Progenitor cell of endocrine pancreas (in vitro differentiated cells): Measurements from ENCODE around the gene KMT2D. TPM values are rescaled to one million over a fixed set of nuclear protein-coding genes. Genes with fewer than 3 reads are reported as not detected.

Experiments used
- DNase-seq: peaks from one replicate; pipeline ENCODE4 v3.0.0; 2021; ENCODE audit warnings: low spot score; ENCODE audit not compliant: unreplicated experiment
- H3K27ac Mint-ChIP-seq: 2 replicates; pipeline ENCODE4 v1.8.0; 2021; ENCODE audit warnings: mild to moderate bottlenecking, moderate library complexity, mixed read lengths
- H3K27me3 Mint-ChIP-seq: 2 replicates; pipeline ENCODE4 v1.8.0; 2021; ENCODE audit warnings: mixed read lengths
- H3K36me3 Mint-ChIP-seq: 2 replicates; pipeline ENCODE4 v1.8.0; 2022; ENCODE audit warnings: mixed read lengths; ENCODE audit not compliant: insufficient read depth
- H3K4me1 Mint-ChIP-seq: 2 replicates; pipeline ENCODE4 v1.8.0; 2021; ENCODE audit warnings: low read depth, mixed read lengths
- H3K4me3 Mint-ChIP-seq: 2 replicates; pipeline ENCODE4 v1.8.0; 2021; ENCODE audit warnings: low read depth, mild to moderate bottlenecking, moderate library complexity, mixed read lengths
- H3K9me3 Mint-ChIP-seq: 2 replicates; pipeline ENCODE4 v1.8.0; 2021; ENCODE audit warnings: low read depth, mixed read lengths
- total RNA-seq: library from RNA; stranded (reverse); gene quantifications from 2 replicates; pipeline ENCODE4 v1.2.1, GENCODE V29; 2021
- TF ChIP-seq, protein P1 (sequence below): fragments of 200-600 bp; sonication (generic); IDR thresholded peaks from one replicate; pipeline ENCODE4 v1.5.0; 2021; ENCODE audit warnings: antibody characterized with exemption, mild to moderate bottlenecking; ENCODE audit not compliant: unreplicated experiment

The KMT2D gene
- total RNA-seq, 1 donor from 2014 or later, result 132 TPM

DNA sequence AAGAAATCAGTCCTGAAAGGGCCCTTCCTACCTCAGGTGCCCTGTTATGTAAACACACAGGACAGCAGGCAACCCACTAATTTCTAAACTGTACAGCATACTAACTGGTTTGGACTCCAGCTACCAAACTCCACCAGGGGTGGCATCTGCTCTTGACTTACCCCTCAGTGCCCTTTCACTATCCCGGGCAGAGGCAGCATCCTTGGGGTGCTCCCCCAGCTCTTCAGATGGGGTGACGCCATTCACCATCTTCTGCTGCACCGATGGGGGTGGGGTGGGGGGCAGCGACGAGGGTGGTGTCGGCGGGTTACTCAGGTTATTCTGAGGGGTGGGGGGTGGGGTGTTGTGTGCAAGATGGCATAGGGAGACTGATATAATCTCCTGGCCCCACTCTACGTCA, 30.5 kb downstream of the KMT2D start:
- H3K27me3 Mint-ChIP-seq, result no peaks in the 10 kb centered on the region
- no peaks in the 10 kb centered on the region for H3K4me1 Mint-ChIP-seq
- H3K27ac Mint-ChIP-seq, result no peak overlapping the region
- DNase-seq, result no peak
- H3K4me3 Mint-ChIP-seq, result no peak overlapping the region
- H3K9me3 Mint-ChIP-seq, result no peaks in the 10 kb centered on the region
- peaks cover 13% of the 10 kb centered on the region for H3K36me3 Mint-ChIP-seq
- TF ChIP-seq, protein P1, sequence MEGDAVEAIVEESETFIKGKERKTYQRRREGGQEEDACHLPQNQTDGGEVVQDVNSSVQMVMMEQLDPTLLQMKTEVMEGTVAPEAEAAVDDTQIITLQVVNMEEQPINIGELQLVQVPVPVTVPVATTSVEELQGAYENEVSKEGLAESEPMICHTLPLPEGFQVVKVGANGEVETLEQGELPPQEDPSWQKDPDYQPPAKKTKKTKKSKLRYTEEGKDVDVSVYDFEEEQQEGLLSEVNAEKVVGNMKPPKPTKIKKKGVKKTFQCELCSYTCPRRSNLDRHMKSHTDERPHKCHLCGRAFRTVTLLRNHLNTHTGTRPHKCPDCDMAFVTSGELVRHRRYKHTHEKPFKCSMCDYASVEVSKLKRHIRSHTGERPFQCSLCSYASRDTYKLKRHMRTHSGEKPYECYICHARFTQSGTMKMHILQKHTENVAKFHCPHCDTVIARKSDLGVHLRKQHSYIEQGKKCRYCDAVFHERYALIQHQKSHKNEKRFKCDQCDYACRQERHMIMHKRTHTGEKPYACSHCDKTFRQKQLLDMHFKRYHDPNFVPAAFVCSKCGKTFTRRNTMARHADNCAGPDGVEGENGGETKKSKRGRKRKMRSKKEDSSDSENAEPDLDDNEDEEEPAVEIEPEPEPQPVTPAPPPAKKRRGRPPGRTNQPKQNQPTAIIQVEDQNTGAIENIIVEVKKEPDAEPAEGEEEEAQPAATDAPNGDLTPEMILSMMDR, result no peak

DNA sequence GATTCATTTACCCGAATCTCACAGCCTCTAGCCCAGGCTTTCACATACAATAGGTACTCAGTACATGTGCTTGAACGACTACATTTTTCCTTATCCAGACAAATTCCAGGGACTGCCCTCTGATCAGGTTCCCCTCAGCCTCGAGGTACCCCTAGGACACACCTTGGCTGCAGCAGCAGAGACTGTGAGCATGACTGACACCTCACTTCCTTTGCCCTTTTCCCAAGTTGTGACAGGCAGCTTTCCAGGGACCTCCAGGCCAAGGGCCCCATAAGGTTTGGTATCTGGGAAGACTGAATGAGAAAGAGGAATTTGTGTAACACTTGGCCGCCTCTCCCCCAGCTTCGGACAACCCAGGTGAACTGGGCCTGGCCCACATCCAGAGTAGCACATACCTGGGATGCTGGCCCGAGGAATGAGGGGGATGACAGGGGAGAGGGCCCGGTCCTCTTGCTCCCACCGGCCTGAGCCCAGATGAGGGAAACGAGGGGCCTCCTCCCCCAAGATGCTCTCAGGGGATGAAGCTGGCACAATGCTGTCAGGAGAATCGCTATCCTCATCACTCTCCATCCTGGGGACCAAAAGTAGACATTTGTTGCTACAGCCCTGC, 31.8 kb downstream of the KMT2D start:
- Mint-ChIP-seq H3K4me3 (no peak overlapping the region), H3K9me3 (no peaks in the 10 kb centered on the region), H3K27me3 (no peaks in the 10 kb centered on the region), H3K36me3 (peaks cover 12% of the 10 kb centered on the region), H3K4me1 (no peaks in the 10 kb centered on the region), H3K27ac (no peak overlapping the region)
- TF ChIP-seq, protein P1, result no peak
- DNase-seq, result no peak

DNA sequence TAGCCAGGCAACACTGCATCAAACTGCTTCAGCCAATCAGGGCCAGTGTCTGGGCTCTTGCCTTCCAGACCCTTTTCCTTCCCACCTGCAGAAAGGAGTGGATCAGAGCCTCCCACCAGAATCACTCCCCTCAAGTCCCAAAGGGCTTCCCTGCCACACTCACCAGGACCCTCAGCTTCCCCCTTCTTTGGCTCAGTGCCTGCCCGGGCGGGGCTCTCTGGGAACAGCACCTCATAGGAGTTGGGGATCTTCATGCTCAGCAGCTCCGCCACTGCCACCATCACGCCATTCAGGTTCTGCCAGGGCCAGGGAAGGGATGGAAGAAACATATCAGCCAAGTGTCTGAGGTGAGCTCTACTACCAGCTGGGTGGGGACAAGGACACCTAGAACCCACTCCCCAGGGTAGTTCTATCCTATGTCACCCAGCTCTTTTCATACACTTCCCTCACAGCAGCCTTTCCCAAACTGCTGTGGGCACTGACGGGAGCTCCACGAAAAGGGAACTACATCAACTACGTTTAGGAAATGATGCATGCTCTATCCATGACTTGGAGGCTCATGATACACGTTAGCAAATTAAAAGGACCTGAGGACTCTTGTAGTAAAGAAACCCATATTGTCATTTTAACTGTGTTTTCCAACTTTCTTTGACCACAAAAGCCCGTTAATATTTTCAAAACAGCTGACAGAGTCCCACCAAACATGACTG, 32.6 kb downstream of the KMT2D start:
- Mint-ChIP-seq H3K27ac (no peak overlapping the region), H3K27me3 (no peaks in the 10 kb centered on the region), H3K4me3 (no peak overlapping the region), H3K36me3 (peaks cover 13% of the 10 kb centered on the region), H3K4me1 (no peaks in the 10 kb centered on the region), H3K9me3 (no peaks in the 10 kb centered on the region)
- no peak for DNase-seq
- TF ChIP-seq, protein P1, result no peak

DNA sequence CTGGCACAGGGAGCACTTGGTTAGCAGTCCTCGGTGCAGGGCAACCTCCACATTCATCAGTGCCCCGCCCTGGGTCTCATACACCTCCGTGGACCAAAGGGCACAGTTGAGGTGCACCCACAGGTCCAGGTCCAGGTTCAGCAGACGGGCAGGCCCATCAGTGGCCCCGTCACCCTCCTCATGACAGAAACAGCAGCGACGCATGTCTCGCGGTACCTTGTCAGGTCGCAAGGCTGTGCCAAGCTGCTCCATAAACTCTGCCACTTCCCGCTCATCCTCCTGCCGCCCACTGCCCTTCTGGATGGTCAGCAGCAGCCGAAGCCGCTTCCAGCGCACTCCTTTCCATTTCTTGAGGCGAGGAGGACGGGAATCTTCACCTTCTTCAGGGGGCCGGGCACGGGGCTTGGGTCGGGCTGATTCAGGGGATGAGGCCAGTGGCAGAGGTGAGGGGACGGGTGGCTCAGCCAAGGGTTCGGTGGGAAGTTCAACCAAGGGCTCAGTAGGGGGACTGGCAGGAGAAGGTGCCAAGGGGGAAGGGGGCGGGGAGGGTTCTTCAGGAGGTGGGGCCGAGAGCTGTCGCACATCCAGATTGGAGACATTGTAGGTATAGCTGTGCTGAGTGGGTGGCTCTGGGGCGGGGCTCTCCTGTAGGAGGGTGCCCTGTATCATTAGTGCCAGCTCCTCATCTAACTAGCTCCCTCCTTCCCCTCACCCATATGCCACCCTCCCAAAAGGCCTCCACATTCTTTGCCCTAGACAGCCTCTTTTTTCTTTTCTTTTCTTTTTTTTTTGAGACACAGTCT, 33.7 kb downstream of the KMT2D start:
- H3K36me3 Mint-ChIP-seq, result peaks cover 18% of the 10 kb centered on the region
- H3K27me3 Mint-ChIP-seq, result no peaks in the 10 kb centered on the region
- TF ChIP-seq, protein P1, result no peak
- no peaks in the 10 kb centered on the region for H3K4me1 Mint-ChIP-seq
- no peaks in the 10 kb centered on the region for H3K9me3 Mint-ChIP-seq
- H3K27ac Mint-ChIP-seq, result no peak overlapping the region
- no peak for DNase-seq
- H3K4me3 Mint-ChIP-seq, result no peak overlapping the region

DNA sequence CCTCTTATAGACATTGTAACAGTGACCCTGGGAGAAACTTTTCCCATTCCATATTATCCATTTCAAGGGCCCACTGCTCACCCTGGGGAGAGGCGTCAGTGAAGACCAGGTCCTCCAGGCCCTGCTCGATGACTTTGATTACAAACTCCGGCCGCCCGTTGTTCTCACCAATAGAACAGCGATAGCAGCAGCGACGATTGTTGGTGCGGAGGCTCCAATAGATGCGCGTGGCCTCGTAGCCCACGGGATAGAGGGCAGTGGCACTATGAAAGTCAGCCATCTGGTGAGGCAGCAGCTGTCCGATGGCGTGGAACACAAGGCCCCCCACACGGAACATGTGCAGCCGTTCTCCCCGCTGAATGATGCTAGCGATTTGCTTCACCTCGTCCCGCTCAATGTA, 34.5 kb downstream of the KMT2D start:
- Mint-ChIP-seq H3K9me3 (no peaks in the 10 kb centered on the region), H3K4me1 (no peaks in the 10 kb centered on the region), H3K4me3 (no peak overlapping the region), H3K36me3 (peaks cover 19% of the 10 kb centered on the region), H3K27ac (no peak overlapping the region), H3K27me3 (no peaks in the 10 kb centered on the region)
- TF ChIP-seq, protein P1, result no peak
- DNase-seq, result no peak
